ENCODE measurements around the gene RSPH10B2.
"Not testable (repeated sequence)": the region's sequence is repeated elsewhere in the genome, so short reads cannot be mapped to it uniquely, and the experiment has no call there.

DNA sequence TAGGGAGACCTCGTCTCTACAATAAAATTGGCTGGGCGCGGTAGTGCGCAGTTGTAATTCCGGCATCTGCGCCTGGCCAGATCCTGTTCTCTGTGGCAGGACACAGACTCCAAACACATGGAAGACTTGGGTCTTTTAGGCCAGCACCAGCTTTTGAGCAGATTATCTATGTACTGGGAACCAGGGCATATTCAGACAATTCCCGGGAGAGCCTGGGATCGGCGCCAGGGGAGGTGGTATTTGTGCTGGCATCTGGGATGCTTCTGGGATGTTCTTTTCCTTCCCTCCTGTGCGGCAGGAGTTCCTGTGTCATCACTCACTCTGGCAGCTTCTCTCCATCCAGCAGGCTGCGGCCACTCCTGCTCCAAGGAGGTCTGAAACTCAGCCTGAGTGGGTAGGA, 15.5 kb upstream of the RSPH10B2 start:
- not testable (repeated sequence) for TF ChIP-seq EP300 (conservative IDR thresholded peaks at IDR 0.05; ENCODE audit: poor library complexity, severe bottlenecking); POLR2AphosphoS5 (IDR thresholded peaks at IDR 0.05); TAF1 (IDR thresholded peaks at IDR 0.05; ENCODE audit: low read depth); EZH2 (IDR thresholded peaks at IDR 0.05; ENCODE audit: borderline replicate concordance, insufficient read depth, low read length, poor library complexity, severe bottlenecking); RAD21 (conservative IDR thresholded peaks at IDR 0.05); SMC3 (conservative IDR thresholded peaks at IDR 0.05; ENCODE audit: poor library complexity); MXI1 (conservative IDR thresholded peaks at IDR 0.05; ENCODE audit: poor library complexity, severe bottlenecking)
- TF ChIP-seq, protein P1, sequence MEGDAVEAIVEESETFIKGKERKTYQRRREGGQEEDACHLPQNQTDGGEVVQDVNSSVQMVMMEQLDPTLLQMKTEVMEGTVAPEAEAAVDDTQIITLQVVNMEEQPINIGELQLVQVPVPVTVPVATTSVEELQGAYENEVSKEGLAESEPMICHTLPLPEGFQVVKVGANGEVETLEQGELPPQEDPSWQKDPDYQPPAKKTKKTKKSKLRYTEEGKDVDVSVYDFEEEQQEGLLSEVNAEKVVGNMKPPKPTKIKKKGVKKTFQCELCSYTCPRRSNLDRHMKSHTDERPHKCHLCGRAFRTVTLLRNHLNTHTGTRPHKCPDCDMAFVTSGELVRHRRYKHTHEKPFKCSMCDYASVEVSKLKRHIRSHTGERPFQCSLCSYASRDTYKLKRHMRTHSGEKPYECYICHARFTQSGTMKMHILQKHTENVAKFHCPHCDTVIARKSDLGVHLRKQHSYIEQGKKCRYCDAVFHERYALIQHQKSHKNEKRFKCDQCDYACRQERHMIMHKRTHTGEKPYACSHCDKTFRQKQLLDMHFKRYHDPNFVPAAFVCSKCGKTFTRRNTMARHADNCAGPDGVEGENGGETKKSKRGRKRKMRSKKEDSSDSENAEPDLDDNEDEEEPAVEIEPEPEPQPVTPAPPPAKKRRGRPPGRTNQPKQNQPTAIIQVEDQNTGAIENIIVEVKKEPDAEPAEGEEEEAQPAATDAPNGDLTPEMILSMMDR (IDR thresholded peaks at IDR 0.05; ENCODE audit: poor library complexity, severe bottlenecking): not testable (repeated sequence)
- TF ChIP-seq, protein P2, sequence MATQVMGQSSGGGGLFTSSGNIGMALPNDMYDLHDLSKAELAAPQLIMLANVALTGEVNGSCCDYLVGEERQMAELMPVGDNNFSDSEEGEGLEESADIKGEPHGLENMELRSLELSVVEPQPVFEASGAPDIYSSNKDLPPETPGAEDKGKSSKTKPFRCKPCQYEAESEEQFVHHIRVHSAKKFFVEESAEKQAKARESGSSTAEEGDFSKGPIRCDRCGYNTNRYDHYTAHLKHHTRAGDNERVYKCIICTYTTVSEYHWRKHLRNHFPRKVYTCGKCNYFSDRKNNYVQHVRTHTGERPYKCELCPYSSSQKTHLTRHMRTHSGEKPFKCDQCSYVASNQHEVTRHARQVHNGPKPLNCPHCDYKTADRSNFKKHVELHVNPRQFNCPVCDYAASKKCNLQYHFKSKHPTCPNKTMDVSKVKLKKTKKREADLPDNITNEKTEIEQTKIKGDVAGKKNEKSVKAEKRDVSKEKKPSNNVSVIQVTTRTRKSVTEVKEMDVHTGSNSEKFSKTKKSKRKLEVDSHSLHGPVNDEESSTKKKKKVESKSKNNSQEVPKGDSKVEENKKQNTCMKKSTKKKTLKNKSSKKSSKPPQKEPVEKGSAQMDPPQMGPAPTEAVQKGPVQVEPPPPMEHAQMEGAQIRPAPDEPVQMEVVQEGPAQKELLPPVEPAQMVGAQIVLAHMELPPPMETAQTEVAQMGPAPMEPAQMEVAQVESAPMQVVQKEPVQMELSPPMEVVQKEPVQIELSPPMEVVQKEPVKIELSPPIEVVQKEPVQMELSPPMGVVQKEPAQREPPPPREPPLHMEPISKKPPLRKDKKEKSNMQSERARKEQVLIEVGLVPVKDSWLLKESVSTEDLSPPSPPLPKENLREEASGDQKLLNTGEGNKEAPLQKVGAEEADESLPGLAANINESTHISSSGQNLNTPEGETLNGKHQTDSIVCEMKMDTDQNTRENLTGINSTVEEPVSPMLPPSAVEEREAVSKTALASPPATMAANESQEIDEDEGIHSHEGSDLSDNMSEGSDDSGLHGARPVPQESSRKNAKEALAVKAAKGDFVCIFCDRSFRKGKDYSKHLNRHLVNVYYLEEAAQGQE (IDR thresholded peaks at IDR 0.05; ENCODE audit: borderline replicate concordance): not testable (repeated sequence)

All from neural cell (in vitro differentiated cells).